Tibial artery (tissue), 4 donors: ENCODE results near the gene SLC25A28.

Experiments
- DNase-seq, 2 donors: peaks; one replicate each; pipeline ENCODE4 v3.0.0-alpha.2; 2019
- H3K27ac ChIP-seq, 2 donors: fragments of 200-600 bp; sonication (generic) in 1 of 2; 1 replicate in 1 of 2; 2 replicates in 1 of 2; pipeline ENCODE4 v1.5.1; 2018 to 2019; ENCODE audit warnings: mild to moderate bottlenecking in 1 of 2
- H3K27me3 ChIP-seq, 2 donors: fragments of 200-600 bp; sonication (generic) in 1 of 2; one replicate each; pipeline versions ENCODE4 v1.5.1 to v1.6.0; 2016 to 2019
- H3K36me3 ChIP-seq, 3 donors: fragments of 200-600 bp; sonication (generic) in 2 of 3; one replicate each; pipeline ENCODE4 v1.5.1; 2016 to 2019; ENCODE audit warnings: mild to moderate bottlenecking in 2 of 3
- H3K4me1 ChIP-seq, 4 donors: fragments of 200-600 bp; sonication (generic) in 2 of 4; 1 replicate in 3 of 4; 2 replicates in 1 of 4; pipeline ENCODE4 v1.5.1; 2016 to 2019
- H3K4me3 ChIP-seq, 2 donors: fragments of 200-600 bp; sonication (generic) in 1 of 2; 1 replicate in 1 of 2; 2 replicates in 1 of 2; pipeline ENCODE4 v1.5.1; 2018 to 2019; ENCODE audit warnings: mild to moderate bottlenecking in 2 of 2
- H3K9me3 ChIP-seq, 3 donors: fragments of 200-600 bp; sonication (generic) in 1 of 3; one replicate each; pipeline ENCODE4 v1.5.1; 2016 to 2019
- intact Hi-C: fragments of 100-400 bp; cut with DNase I; formaldehyde crosslinking; loops from one replicate; pipeline ENCODE4 v1.15.0; 2023; ENCODE audit warnings: low total_unique reads
- TF ChIP-seq, protein P1 (sequence below), 2 experiments: fragments of 200-600 bp in 1 of 2; fragments of 450-650 bp in 1 of 2; IDR thresholded peaks; one replicate each; pipeline ENCODE4 v1.5.1; 2017 to 2019; ENCODE audit warnings: antibody characterized with exemption in 2 of 2, mild to moderate bottlenecking in 1 of 2, moderate library complexity in 1 of 2

SLC25A28 gene

DNA sequence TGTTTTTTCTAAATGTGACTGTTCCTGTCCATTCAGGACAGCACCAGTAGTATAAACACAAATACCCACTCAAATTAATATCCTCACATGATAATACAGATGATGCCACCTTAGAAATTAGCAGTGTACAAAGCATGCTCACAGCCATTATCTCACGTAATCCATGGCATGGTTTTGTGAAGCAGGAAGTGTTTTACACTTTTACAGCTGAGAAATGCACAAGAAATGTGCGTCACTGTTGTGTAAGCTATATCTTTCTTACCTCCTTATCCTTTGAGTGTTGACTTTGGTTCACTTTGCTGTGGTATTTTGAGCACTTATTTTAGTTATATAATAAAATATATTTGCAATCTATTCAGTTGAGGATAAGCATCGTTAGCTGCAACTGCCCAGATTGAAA is 55.9 kb downstream of the SLC25A28 start:
- TF ChIP-seq, protein P1, sequence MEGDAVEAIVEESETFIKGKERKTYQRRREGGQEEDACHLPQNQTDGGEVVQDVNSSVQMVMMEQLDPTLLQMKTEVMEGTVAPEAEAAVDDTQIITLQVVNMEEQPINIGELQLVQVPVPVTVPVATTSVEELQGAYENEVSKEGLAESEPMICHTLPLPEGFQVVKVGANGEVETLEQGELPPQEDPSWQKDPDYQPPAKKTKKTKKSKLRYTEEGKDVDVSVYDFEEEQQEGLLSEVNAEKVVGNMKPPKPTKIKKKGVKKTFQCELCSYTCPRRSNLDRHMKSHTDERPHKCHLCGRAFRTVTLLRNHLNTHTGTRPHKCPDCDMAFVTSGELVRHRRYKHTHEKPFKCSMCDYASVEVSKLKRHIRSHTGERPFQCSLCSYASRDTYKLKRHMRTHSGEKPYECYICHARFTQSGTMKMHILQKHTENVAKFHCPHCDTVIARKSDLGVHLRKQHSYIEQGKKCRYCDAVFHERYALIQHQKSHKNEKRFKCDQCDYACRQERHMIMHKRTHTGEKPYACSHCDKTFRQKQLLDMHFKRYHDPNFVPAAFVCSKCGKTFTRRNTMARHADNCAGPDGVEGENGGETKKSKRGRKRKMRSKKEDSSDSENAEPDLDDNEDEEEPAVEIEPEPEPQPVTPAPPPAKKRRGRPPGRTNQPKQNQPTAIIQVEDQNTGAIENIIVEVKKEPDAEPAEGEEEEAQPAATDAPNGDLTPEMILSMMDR (IDR thresholded peaks at IDR 0.05): no peak
- no peaks in the 10 kb centered on the region for H3K4me1 ChIP-seq
- DNase-seq: no peak
- no peaks in the 10 kb centered on the region for H3K36me3 ChIP-seq
- no peaks in the 10 kb centered on the region for H3K9me3 ChIP-seq
- H3K27me3 ChIP-seq: peaks cover 0 to 6% of the 10 kb centered on the region in 2 donors
- intact Hi-C loops: no loop called here
- H3K4me3 ChIP-seq: no peak overlapping the region
- H3K27ac ChIP-seq: no peak overlapping the region

GRCh38 chr10:99562631-99563030 is 57.6 kb downstream of the SLC25A28 start:
- TF ChIP-seq, protein P1 (IDR thresholded peaks at IDR 0.05): no peak
- intact Hi-C loops: no loop called here
- no peak for DNase-seq

More at GRCh38 chr10:99562631-99563030, 57.6 kb downstream of the SLC25A28 start:
- no peak overlapping the region for H3K27ac ChIP-seq
- H3K4me3 ChIP-seq: no peak overlapping the region
- no peaks in the 10 kb centered on the region for H3K36me3 ChIP-seq
- H3K27me3 ChIP-seq: peaks cover 0 to 9% of the 10 kb centered on the region in 2 donors
- no peaks in the 10 kb centered on the region for H3K9me3 ChIP-seq
- H3K4me1 ChIP-seq: no peaks in the 10 kb centered on the region
